Suppressor macrophage (primary cell): ENCODE results near the gene PCDH10.

Experiments used
- DNase-seq, 4 experiments: peaks; one replicate each; pipeline ENCODE4 v3.0.0-alpha.2; 2020 to 2022

Gene PCDH10

GRCh38 chr4:133149932-133150471 lies 908 bp downstream of the PCDH10 start:
- no peak for DNase-seq

GRCh38 chr4:133150486-133151340 lies 1.6 kb downstream of the PCDH10 start:
- DNase-seq: no peak

- no peak for DNase-seq
Measured at GRCh38 chr4:133151341-133151690, 2.2 kb downstream of the PCDH10 start.

- DNase-seq: no peak
Measured at GRCh38 chr4:133151691-133152329, 2.7 kb downstream of the PCDH10 start.

DNA sequence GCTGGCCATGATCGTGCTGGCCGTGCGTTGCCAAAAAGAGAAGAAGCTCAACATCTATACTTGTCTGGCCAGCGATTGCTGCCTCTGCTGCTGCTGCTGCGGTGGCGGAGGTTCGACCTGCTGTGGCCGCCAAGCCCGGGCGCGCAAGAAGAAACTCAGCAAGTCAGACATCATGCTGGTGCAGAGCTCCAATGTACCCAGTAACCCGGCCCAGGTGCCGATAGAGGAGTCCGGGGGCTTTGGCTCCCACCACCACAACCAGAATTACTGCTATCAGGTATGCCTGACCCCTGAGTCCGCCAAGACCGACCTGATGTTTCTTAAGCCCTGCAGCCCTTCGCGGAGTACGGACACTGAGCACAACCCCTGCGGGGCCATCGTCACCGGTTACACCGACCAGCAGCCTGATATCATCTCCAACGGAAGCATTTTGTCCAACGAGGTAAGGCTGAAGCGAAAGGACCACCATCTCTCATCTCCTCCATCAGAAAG lies 3.3 kb downstream of the PCDH10 start:
- DNase-seq: no peak

- no peak for DNase-seq
Measured at GRCh38 chr4:133152831-133153481, 3.9 kb downstream of the PCDH10 start.

- DNase-seq: peak in 2 of 4 experiments; percentile 12 to 16
Measured at GRCh38 chr4:133154725-133155124, 5.6 kb downstream of the PCDH10 start.

GRCh38 chr4:133156096-133156495 lies 7.0 kb downstream of the PCDH10 start:
- DNase-seq: no peak

- no peak for DNase-seq
Measured at GRCh38 chr4:133156556-133156955, 7.5 kb downstream of the PCDH10 start.

- DNase-seq: no peak
Measured at GRCh38 chr4:133157460-133158160, 8.5 kb downstream of the PCDH10 start.

- DNase-seq: no peak
Measured at GRCh38 chr4:133160853-133161252, 11.8 kb downstream of the PCDH10 start.

DNA sequence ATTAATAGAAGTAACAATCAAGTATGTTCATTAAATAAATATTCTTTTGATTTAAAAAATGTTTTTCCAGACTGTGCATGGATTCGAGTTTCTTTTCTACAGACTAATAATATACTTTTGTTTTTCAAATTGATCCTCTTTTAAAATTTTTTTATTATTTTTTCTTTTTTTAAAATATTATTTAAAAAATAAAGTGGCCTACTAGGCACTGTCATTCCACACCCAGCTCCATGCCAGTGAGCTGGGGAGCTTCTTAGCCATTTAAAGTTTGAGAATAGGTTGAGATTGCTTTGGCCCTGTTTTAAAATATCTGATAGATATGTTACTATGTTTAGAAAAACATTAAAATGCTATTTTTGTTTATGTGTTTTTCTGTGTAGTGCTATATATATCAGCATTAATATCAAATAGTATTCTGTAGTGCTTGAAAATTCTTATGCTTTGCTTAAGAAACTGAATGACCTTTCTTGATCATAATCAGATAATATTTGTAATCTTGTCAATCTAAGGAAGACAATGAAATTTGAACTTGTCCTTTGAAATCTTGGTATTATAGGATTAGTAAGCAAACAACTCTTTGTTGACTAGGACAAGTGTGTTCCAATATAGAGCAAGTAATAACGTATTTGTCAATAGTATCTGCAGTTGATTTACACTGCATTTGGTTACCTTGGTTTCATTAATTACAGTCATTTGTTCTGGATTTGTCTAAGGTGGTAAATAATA lies 12.6 kb downstream of the PCDH10 start:
- no peak for DNase-seq

DNA sequence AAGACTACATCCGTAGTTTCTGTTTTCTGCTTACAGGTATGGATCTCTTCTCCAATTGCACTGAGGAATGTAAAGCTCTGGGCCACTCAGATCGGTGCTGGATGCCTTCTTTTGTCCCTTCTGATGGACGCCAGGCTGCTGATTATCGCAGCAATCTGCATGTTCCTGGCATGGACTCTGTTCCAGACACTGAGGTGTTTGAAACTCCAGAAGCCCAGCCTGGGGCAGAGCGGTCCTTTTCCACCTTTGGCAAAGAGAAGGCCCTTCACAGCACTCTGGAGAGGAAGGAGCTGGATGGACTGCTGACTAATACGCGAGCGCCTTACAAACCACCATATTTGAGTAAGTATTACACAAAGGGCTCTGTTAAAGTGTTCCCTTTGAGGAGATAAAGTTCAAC lies 13.8 kb downstream of the PCDH10 start:
- DNase-seq: no peak

- DNase-seq: no peak
Measured at GRCh38 chr4:133178956-133179355, 29.9 kb downstream of the PCDH10 start.

- DNase-seq: no peak
Measured at GRCh38 chr4:133186210-133186609, 37.1 kb downstream of the PCDH10 start.

GRCh38 chr4:133186845-133187244 lies 37.8 kb downstream of the PCDH10 start:
- DNase-seq: no peak

DNA sequence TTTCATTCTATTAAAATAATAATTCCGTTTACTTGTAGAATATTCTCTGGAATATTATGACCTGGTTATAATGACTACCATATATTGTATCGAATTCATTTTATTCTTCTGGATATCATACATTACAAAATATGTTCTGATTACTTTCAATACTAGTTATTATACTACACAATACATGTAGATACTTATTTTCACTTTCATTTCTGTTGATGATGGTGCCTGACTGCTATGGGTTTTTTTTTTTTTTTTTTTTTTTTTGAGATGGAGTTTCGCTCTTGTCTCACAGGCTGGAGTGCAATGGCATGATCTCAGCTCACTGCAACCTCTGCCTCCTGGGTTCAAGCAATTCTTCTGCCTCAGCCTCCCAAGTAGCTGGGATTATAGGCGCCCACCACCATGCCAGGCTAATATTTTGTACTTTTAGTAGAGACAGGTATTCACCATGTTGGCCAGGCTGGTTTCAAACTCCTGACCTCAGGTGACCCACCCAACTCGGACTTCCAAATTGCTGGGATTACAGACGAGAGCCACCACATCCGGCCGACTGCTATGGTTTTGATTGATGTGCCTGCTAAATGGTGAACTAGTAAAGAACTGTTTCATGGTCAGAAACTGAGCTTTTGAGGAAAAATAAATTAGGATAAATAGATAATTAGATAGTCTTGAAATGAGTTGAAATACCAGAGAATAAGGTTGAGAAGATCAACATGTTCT lies 39.5 kb downstream of the PCDH10 start:
- no peak for DNase-seq

GRCh38 chr4:133189147-133189517 lies 40.0 kb downstream of the PCDH10 start:
- no peak for DNase-seq

DNA sequence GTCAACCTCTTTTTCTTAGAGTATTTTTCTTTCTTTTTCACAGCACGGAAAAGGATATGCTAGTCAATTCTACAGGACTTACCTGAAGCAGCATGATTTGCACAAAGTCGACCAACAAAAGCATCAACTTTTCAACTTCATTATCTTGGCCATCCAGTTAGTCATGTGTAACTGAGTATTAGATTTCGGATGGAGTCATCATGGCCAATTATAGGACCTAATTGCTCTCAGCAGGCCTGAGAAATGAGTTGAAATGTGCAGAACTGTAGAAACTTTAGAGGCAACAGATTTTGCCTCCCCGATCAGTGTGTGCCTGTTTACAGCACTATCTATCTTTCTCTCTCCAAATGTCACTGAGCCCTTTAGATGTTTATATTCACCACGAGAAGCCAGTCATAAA lies 41.0 kb downstream of the PCDH10 start:
- DNase-seq: no peak

GRCh38 chr4:133208694-133209285 lies 59.7 kb downstream of the PCDH10 start:
- DNase-seq: no peak

GRCh38 chr4:133233922-133234321 lies 84.8 kb downstream of the PCDH10 start:
- no peak for DNase-seq
